Naive thymus-derived CD4-positive, alpha-beta T cell (primary cell): ENCODE results near the gene TECTA. TPM values are rescaled to one million over a fixed set of nuclear protein-coding genes. Genes with fewer than 3 reads are reported as not detected.

Experiments
- ATAC-seq: fragments of 150-1000 bp; cut with Tn5 transposase; 2 replicates; pipeline ENCODE4 v1.10.0; 2021; ENCODE audit warnings: mild to moderate bottlenecking, moderate library complexity
- CTCF ChIA-PET: fragments of 350-600 bp; sonication (Branson Sonifier 250); formaldehyde crosslinking; loops from one replicate; lab custom pipeline; 2021; ENCODE audit warnings: antibody characterized with exemption; lab: Charles Lee
- POLR2A ChIA-PET: fragments of 350-600 bp; sonication (Branson Sonifier 250); formaldehyde crosslinking; loops from one replicate; lab custom pipeline; 2021; ENCODE audit warnings: antibody characterized with exemption, inconsistent platforms; lab: Charles Lee
- DNase-seq, 9 donors: peaks; one replicate each; pipeline versions ENCODE4 v3.0.0 to v3.0.0-alpha.2; 2020 to 2022; ENCODE audit warnings: mixed read lengths in 1 of 9
- H3K27ac ChIP-seq: one replicate; pipeline ENCODE4 v1.7.0; 2013; ENCODE audit warnings: mild to moderate bottlenecking, low read depth, low read length, moderate library complexity
- H3K27me3 ChIP-seq, 2 donors: one replicate each; pipeline ENCODE4 v1.7.0; 2013; ENCODE audit warnings: low read length in 2 of 2, mild to moderate bottlenecking in 2 of 2, moderate library complexity in 2 of 2; ENCODE audit not compliant: control insufficient read depth in 2 of 2, insufficient read depth in 2 of 2
- H3K36me3 ChIP-seq, 3 experiments: 1 replicate in 2 of 3; 2 replicates in 1 of 3; pipeline ENCODE4 v1.7.0; 2013; ENCODE audit warnings: low read length in 3 of 3, mild to moderate bottlenecking in 3 of 3, moderate library complexity in 1 of 3; ENCODE audit not compliant: insufficient read depth in 3 of 3, control insufficient read depth in 2 of 3
- H3K4me1 ChIP-seq, 2 donors: one replicate each; pipeline ENCODE4 v1.7.0; 2013; ENCODE audit warnings: low read length in 2 of 2, mild to moderate bottlenecking in 2 of 2, moderate library complexity in 1 of 2; ENCODE audit not compliant: control insufficient read depth in 2 of 2, insufficient read depth in 2 of 2
- H3K4me3 ChIP-seq: 2 replicates; pipeline ENCODE4 v1.7.0; 2013; ENCODE audit warnings: mild to moderate bottlenecking, low read length
- H3K9me3 ChIP-seq, 3 experiments: 1 replicate in 2 of 3; 2 replicates in 1 of 3; pipeline ENCODE4 v1.7.0; 2013; ENCODE audit warnings: low read length in 3 of 3; ENCODE audit not compliant: control insufficient read depth in 2 of 3
- H3K27ac Mint-ChIP-seq, 9 donors: one replicate each; pipeline ENCODE4 v1.8.0; 2020 to 2022; ENCODE audit warnings: mixed read lengths in 9 of 9, mild to moderate bottlenecking in 8 of 9, moderate library complexity in 5 of 9, inconsistent platforms in 2 of 9
- H3K27me3 Mint-ChIP-seq, 5 donors: one replicate each; pipeline ENCODE4 v1.8.0; 2021 to 2022; ENCODE audit warnings: mixed read lengths in 5 of 5, mild to moderate bottlenecking in 1 of 5
- H3K36me3 Mint-ChIP-seq, 5 donors: one replicate each; pipeline ENCODE4 v1.8.0; 2020 to 2022; ENCODE audit warnings: mixed read lengths in 5 of 5, mild to moderate bottlenecking in 3 of 5, inconsistent platforms in 1 of 5
- H3K4me1 Mint-ChIP-seq, 7 donors: one replicate each; pipeline ENCODE4 v1.8.0; 2020 to 2022; ENCODE audit warnings: mixed read lengths in 7 of 7, mild to moderate bottlenecking in 3 of 7, inconsistent platforms in 1 of 7
- H3K4me3 Mint-ChIP-seq, 10 donors: one replicate each; pipeline ENCODE4 v1.8.0; 2020 to 2022; ENCODE audit warnings: mild to moderate bottlenecking in 10 of 10, mixed read lengths in 10 of 10, moderate library complexity in 6 of 10, inconsistent platforms in 2 of 10
- H3K9me3 Mint-ChIP-seq, 11 donors: one replicate each; pipeline ENCODE4 v1.8.0; 2020 to 2022; ENCODE audit warnings: mixed read lengths in 11 of 11, mild to moderate bottlenecking in 4 of 11, inconsistent platforms in 1 of 11, moderate library complexity in 1 of 11
- intact Hi-C, 2 donors: fragments of 100-400 bp; cut with micrococcal nuclease; formaldehyde crosslinking; loops; one replicate each; pipeline ENCODE4 v1.15.1; 2023
- polyA plus RNA-seq, 2 donors: library from polyadenylated mRNA; unstranded; fragments of 300-500 nt; fragmentation: Illumina TruSeq; gene quantifications; one replicate each; pipeline ENCODE4 v1.2.3, GENCODE V29; 2021
- total RNA-seq, 6 experiments: library from RNA in 5 of 6; stranded (reverse) in 5 of 6; gene quantifications; 1 replicate in 5 of 6; 2 replicates in 1 of 6; pipeline ENCODE4 v1.2.3 and lab custom pipeline; 2021 to 2026

The TECTA gene
- total and polyA plus RNA-seq, 7 experiments from 2014 or later: 0.29 to 0.75 (median 0.47) TPM

DNA sequence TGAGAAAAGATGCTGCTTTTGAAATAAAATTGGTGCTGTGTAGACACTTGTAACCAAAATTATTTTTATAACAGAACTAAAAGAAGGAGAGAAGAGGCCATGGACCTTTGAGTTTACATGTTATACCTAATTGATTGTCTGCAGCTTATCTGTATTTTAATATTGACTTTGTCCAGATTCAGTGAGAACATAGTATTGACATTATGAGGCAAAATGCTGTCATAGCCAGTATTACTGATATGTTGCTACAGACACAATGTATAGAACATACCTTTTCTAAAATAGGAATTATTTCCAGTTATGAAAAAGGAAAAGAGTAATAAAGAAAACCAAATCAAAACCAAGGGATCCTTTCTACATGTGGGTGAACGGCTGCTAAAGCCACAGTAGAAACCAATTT is 11.5 kb upstream of the TECTA start:
- H3K27ac Mint-ChIP-seq: no peak overlapping the region
- POLR2A ChIA-PET: no interaction called here
- peaks cover 0 to 8% (median 0%) of the 10 kb centered on the region in 7 donors for H3K4me1 Mint-ChIP-seq
- DNase-seq (no peak), ATAC-seq (no peak)
- Histone ChIP-seq H3K36me3 (peaks cover 0 to 17% (median 0%) of the 10 kb centered on the region in 3 experiments), H3K27ac (no peak overlapping the region), H3K9me3 (no peaks in the 10 kb centered on the region), H3K27me3 (no peaks in the 10 kb centered on the region), H3K4me3 (no peak overlapping the region), H3K4me1 (no peaks in the 10 kb centered on the region)
- H3K9me3 Mint-ChIP-seq: no peaks in the 10 kb centered on the region
- peaks cover 5 to 38% (median 35%) of the 10 kb centered on the region in 5 donors for H3K36me3 Mint-ChIP-seq
- intact Hi-C loops: no loop called here
- CTCF ChIA-PET: no interaction called here
- no peak overlapping the region for H3K4me3 Mint-ChIP-seq
- no peaks in the 10 kb centered on the region for H3K27me3 Mint-ChIP-seq

GRCh38 chr11:121090145-121090721 is 10.8 kb upstream of the TECTA start:
- no peaks in the 10 kb centered on the region for H3K27me3 ChIP-seq
- no peaks in the 10 kb centered on the region for H3K9me3 ChIP-seq
- intact Hi-C loops: no loop called here
- no peak overlapping the region for H3K27ac ChIP-seq
- H3K36me3 ChIP-seq: peaks cover 0 to 17% (median 0%) of the 10 kb centered on the region in 3 experiments
- Mint-ChIP-seq H3K27ac (no peak overlapping the region), H3K4me3 (no peak overlapping the region), H3K27me3 (no peaks in the 10 kb centered on the region), H3K4me1 (peaks cover 0 to 8% (median 0%) of the 10 kb centered on the region in 7 donors), H3K36me3 (peaks cover 5 to 38% (median 33%) of the 10 kb centered on the region in 5 donors), H3K9me3 (peaks cover 0 to 4% (median 0%) of the 10 kb centered on the region in 11 donors)
- ChIA-PET POLR2A (no interaction called here), CTCF (no interaction called here)
- no peak overlapping the region for H3K4me3 ChIP-seq
- no peak for ATAC-seq
- DNase-seq: no peak
- no peaks in the 10 kb centered on the region for H3K4me1 ChIP-seq

DNA sequence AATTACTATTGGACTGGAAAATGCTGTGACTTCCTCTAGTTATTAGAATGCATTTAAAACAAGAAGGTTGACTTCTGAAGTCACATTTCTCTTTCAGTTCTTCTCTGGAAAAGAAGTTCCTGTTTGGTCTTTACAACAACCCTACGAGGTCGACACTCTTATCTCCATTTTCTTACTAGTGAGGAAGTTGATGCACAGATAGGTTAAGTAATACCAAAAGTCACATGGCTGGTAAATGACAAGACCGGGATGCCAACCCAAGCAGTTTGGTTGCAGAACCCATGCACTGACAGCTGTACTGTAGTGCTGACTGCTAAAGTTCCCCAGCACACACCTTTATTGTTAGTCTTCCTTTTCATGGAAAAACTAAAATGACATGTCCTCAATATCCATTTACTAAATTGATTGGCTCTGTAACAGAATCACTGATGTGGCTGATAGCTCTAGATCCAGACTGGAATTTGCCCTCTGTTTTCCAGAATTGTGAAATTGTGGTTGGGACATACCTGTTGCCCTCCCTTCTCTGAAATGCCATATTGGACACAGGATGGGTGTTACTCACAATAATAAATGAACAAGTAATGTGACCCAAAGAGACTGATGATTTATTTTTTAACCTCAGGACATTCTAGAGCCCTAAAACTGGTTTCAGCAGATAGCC is 9.4 kb upstream of the TECTA start:
- intact Hi-C loops: no loop called here
- peaks cover 0 to 4% (median 0%) of the 10 kb centered on the region in 11 donors for H3K9me3 Mint-ChIP-seq
- H3K4me3 Mint-ChIP-seq: no peak overlapping the region
- ATAC-seq (peak; percentile 85), DNase-seq (no peak)
- Histone ChIP-seq H3K27ac (no peak overlapping the region), H3K27me3 (no peaks in the 10 kb centered on the region), H3K9me3 (no peaks in the 10 kb centered on the region), H3K36me3 (peaks cover 0 to 10% (median 0%) of the 10 kb centered on the region in 3 experiments), H3K4me1 (no peaks in the 10 kb centered on the region), H3K4me3 (no peak overlapping the region)
- peaks cover 0 to 8% (median 0%) of the 10 kb centered on the region in 7 donors for H3K4me1 Mint-ChIP-seq
- peaks cover under 1 to 26% (median 24%) of the 10 kb centered on the region in 5 donors for H3K36me3 Mint-ChIP-seq
- no peak overlapping the region for H3K27ac Mint-ChIP-seq
- H3K27me3 Mint-ChIP-seq: no peaks in the 10 kb centered on the region
- POLR2A ChIA-PET: no interaction called here
- CTCF ChIA-PET: no interaction called here

DNA sequence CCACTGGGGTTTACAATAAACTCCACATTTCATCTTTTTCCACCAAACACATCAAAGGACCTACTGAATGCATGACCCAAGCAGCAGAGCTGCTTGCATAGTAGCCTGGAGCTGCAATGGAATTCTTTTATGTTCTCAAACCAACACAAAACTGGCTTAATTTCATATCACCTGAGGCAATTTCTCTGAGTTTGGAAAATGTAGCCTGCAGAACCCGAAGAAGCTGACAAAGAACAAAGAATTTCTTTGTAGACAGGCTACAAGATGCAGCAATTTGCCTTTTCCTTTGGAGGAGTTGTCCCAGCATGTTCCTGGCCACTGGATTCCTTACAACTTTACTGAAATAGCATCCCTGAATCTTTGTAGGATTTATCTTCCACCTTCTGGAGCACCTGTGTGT is 5.5 kb upstream of the TECTA start:
- no peak for ATAC-seq
- ChIA-PET POLR2A (no interaction called here), CTCF (no interaction called here)
- H3K4me1 Mint-ChIP-seq: peaks cover 0 to 8% (median 0%) of the 10 kb centered on the region in 7 donors
- peaks cover 0 to 4% (median 0%) of the 10 kb centered on the region in 11 donors for H3K9me3 Mint-ChIP-seq
- H3K27me3 Mint-ChIP-seq: peaks cover 0 to 2% (median 0%) of the 10 kb centered on the region in 5 donors
- no peak overlapping the region for H3K4me3 Mint-ChIP-seq
- no peak overlapping the region for H3K27ac Mint-ChIP-seq
- Histone ChIP-seq H3K36me3 (no peaks in the 10 kb centered on the region), H3K27me3 (no peaks in the 10 kb centered on the region), H3K27ac (no peak overlapping the region), H3K4me1 (no peaks in the 10 kb centered on the region), H3K4me3 (no peak overlapping the region), H3K9me3 (no peaks in the 10 kb centered on the region)
- H3K36me3 Mint-ChIP-seq: peaks cover 0 to 4% (median 0%) of the 10 kb centered on the region in 5 donors
- intact Hi-C loops: no loop called here
- DNase-seq: no peak

DNA sequence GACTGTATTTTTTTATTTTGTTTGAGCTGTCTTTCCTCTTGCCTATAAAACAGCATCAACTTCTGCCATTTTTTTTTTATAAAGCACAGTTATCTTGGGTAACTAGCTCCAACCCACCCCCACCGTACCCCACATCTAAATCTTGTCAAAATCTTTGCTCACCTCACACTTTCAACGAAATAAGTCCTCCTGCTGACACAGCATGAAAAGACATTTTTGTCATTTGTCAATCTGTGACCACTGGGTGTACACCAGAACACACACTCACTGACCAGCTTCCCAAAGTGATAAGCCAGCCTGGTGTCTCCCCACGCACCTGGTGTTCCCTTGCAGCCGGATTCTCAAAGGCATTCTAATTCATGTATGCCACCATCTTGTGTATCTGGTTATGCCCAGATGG is 1.7 kb upstream of the TECTA start:
- Histone ChIP-seq H3K4me1 (no peaks in the 10 kb centered on the region), H3K4me3 (no peak overlapping the region), H3K9me3 (no peaks in the 10 kb centered on the region), H3K27me3 (no peaks in the 10 kb centered on the region), H3K27ac (no peak overlapping the region), H3K36me3 (no peaks in the 10 kb centered on the region)
- Mint-ChIP-seq H3K36me3 (peaks cover 0 to 3% (median 0%) of the 10 kb centered on the region in 5 donors), H3K27ac (no peak overlapping the region), H3K4me3 (no peak overlapping the region), H3K9me3 (peaks cover 0 to 4% (median 0%) of the 10 kb centered on the region in 11 donors), H3K27me3 (peaks cover 0 to 15% (median 0%) of the 10 kb centered on the region in 5 donors), H3K4me1 (no peaks in the 10 kb centered on the region)
- intact Hi-C loops: no loop called here
- ChIA-PET POLR2A (no interaction called here), CTCF (no interaction called here)
- ATAC-seq (no peak), DNase-seq (no peak)

GRCh38 chr11:121099885-121100284 is 1.2 kb upstream of the TECTA start:
- no peaks in the 10 kb centered on the region for H3K27me3 ChIP-seq
- Mint-ChIP-seq H3K9me3 (peaks cover 0 to 3% (median 0%) of the 10 kb centered on the region in 11 donors), H3K27me3 (peaks cover 0 to 15% (median 0%) of the 10 kb centered on the region in 5 donors), H3K36me3 (peaks cover 0 to under 1% (median 0%) of the 10 kb centered on the region in 5 donors), H3K27ac (no peak overlapping the region), H3K4me1 (no peaks in the 10 kb centered on the region), H3K4me3 (no peak overlapping the region)
- H3K4me1 ChIP-seq: no peaks in the 10 kb centered on the region
- ATAC-seq: no peak
- H3K9me3 ChIP-seq: no peaks in the 10 kb centered on the region
- H3K36me3 ChIP-seq: no peaks in the 10 kb centered on the region
- H3K27ac ChIP-seq: no peak overlapping the region
- CTCF ChIA-PET: no interaction called here
- no peak for DNase-seq
- POLR2A ChIA-PET: no interaction called here
- intact Hi-C loops: no loop called here
- no peak overlapping the region for H3K4me3 ChIP-seq
